Measurements from ENCODE around the gene TNFAIP6. TPM values are rescaled to one million over a fixed set of nuclear protein-coding genes. Genes with fewer than 3 reads are reported as not detected.

The TNFAIP6 gene
- total RNA-seq, 1 experiment from 2014 or later: not detected

DNA sequence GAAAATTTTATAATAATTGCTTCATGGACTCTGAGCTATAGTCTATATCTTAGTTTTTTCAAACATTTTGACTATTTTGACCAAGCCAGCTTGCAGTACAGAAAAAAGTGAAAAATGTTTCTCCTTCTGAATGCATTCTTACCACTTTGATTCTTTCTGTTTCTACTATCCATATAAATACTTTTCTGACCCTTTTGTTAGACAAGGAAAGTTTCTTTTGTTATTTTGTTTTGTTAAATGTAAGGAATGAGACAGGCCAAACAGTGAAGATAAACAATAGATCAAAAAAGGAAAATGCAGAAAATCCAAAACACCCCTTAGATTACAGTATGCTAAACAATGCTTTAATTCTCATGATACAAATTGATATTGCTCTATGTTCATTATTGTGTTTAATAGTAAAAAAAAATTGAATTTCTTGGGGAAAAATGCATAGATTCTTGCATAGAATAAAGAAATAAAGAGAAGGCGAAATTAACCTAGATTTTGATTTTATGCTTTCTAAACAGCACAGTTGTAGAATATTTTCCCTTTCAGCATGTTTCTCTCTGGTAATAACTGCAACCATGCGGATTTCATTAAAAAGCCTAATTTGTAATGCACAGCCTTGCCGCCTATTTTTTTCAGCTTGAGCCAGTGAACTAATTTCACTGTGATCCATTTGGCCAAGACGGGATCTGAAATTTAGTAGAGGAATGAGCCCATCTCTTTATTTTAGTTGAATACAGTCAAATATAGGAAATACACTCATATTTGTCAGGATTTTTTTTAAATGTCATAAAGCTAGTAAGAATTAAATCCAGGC is 976 bp downstream of the TNFAIP6 start:
- in situ Hi-C loops (cut with HindIII; ENCODE audit: low sequenced_read_pairs): no loop called here
- no peak for DNase-seq (ENCODE audit: low spot score)

- in situ Hi-C loops (cut with HindIII; ENCODE audit: low sequenced_read_pairs): no loop called here
- DNase-seq (ENCODE audit: low spot score): no peak
Observed at GRCh38 chr2:151359768-151360461, 2.5 kb downstream of the TNFAIP6 start.

GRCh38 chr2:151361674-151362370 is 4.4 kb downstream of the TNFAIP6 start:
- DNase-seq (ENCODE audit: low spot score): no peak

DNA sequence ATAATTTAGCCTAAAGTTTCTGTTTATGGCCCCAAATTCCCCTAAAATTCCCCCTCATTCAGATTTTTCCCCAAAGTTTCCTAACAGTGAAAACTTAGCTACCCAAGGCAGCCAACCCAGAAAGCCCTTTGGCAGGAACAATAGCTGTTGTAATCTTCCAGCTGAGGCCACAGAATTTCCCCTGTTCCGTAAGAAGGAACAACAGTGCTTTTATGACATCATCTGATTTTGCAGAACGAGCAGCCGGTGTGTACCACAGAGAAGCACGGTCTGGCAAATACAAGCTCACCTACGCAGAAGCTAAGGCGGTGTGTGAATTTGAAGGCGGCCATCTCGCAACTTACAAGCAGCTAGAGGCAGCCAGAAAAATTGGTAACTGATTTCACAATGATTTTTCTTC is 6.3 kb downstream of the TNFAIP6 start:
- in situ Hi-C loops (cut with HindIII; ENCODE audit: low sequenced_read_pairs): no loop called here
- DNase-seq (ENCODE audit: low spot score): no peak

More at GRCh38 chr2:151361674-151362370, 4.4 kb downstream of the TNFAIP6 start:
- in situ Hi-C loops (cut with HindIII; ENCODE audit: low sequenced_read_pairs): no loop called here

- in situ Hi-C loops (cut with HindIII; ENCODE audit: low sequenced_read_pairs): no loop called here
- no peak for DNase-seq (ENCODE audit: low spot score)
Observed at GRCh38 chr2:151367571-151367970, 10.2 kb downstream of the TNFAIP6 start.

DNA sequence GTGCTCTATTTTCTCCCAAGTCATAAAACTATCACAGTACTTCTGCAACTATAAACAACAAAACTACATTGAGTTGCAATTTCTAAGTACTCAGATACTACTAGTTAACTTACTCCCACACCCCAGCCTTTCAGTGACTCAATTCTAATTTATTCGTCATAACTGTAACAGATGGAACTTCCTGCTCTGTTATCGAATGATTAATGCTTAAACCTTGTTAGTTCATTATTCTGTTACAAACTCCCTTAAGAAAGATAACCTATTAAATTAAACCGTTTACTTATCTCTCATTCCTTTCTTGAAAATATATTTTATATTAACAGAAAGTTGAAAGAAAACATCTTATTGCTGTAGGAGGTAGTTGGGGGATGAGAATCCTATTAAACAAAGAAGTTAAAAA is 17.0 kb downstream of the TNFAIP6 start:
- no peak for DNase-seq (ENCODE audit: low spot score)

GRCh38 chr2:151379169-151379568 is 21.8 kb downstream of the TNFAIP6 start:
- in situ Hi-C loops (cut with HindIII; ENCODE audit: low sequenced_read_pairs): no loop called here
- no peak for DNase-seq (ENCODE audit: low spot score)

More for the DNA sequence above, 17.0 kb downstream of the TNFAIP6 start:
- in situ Hi-C loops (cut with HindIII; ENCODE audit: low sequenced_read_pairs): no loop called here

- in situ Hi-C loops (cut with HindIII; ENCODE audit: low sequenced_read_pairs): no loop called here
- no peak for DNase-seq (ENCODE audit: low spot score)
Observed at GRCh38 chr2:151380580-151381235, 23.3 kb downstream of the TNFAIP6 start.

- DNase-seq (ENCODE audit: low spot score): no peak
- in situ Hi-C loops (cut with HindIII; ENCODE audit: low sequenced_read_pairs): no loop called here
Observed at GRCh38 chr2:151381266-151381665, 23.9 kb downstream of the TNFAIP6 start.

DNA sequence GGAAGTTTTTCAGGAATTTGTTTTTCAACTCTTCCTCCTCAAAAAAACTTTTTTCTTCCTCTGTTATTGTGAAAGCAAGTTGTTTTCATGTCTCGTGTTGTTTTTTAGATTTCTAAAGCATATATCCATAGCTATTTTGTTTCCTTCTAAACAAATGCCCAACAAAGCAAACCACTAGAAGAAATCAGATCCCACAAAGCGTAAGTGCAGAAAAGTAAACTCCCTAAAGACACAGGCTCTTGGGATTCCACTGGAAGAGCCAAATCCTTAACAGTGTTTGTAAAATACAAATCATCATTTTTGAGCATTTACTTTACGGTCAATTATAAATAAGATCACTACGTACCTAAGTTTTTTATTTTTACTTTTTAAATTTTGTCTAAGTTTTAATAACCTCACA is 30.6 kb downstream of the TNFAIP6 start:
- in situ Hi-C loops (cut with HindIII; ENCODE audit: low sequenced_read_pairs): no loop called here
- DNase-seq (ENCODE audit: low spot score): no peak

- DNase-seq (ENCODE audit: low spot score): no peak
- in situ Hi-C loops (cut with HindIII; ENCODE audit: low sequenced_read_pairs): no loop called here
Observed at GRCh38 chr2:151391436-151391835, 34.0 kb downstream of the TNFAIP6 start.

- in situ Hi-C loops (cut with HindIII; ENCODE audit: low sequenced_read_pairs): no loop called here
- no peak for DNase-seq (ENCODE audit: low spot score)
Observed at GRCh38 chr2:151394509-151394908, 37.1 kb downstream of the TNFAIP6 start.

DNA sequence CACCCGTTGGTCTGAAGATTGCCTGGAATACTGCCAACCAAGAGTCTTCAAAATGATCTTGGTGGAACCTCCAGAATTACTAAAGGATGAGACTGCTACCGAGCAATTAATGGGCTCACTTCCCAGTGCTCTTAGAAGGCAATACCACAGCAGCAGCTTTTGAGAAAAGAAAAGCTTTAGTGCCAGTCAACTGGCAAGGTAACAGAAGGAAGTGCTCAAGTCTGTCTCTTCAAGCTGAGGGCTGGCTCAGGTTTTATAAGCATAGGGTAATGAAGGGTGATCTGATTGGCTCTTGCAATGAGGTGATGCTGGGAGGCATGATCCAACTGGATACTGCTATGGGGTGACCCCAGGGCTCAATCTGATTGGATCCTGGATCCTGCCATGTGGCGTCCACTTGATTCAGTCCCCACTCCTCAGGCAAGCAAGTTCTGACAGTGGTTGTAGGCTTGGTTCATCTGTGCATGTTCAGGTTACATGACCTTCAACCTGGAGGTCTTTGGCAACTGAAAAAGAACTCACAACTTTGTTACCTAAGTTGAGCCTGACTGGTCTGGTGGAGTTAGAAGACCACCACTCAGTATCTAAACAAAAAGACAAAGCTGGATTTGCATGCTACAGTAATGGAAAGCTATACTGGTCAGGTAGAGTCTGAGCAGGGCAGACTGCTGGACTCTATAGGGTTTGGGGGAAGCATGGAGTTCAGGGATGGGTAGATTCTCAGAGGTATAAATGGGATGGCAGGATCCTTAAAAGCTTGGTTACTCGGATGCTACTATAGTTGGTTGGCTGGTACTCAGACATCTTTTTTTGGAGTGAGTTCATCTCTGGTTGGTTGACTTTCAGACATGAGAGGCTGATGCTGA is 38.4 kb downstream of the TNFAIP6 start:
- no peak for DNase-seq (ENCODE audit: low spot score)
- in situ Hi-C loops (cut with HindIII; ENCODE audit: low sequenced_read_pairs): no loop called here

DNA sequence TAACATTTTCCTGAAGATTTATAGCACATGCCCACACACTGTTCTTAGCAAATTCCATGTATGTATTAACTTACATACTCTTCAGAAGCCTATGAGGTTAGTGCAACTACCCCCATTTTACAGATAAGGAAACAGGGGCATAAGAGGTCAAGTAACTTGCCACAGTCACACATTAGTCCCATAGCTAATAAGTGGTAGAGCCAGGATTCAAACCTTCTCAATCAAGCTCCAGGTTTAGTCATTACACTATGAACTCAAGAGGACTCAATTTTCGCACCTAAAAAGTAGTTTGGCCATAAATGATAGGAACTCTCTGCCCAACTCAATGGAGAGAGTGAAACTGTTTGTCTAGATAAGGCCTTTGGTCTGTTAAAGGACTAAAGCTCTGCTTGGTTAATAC is 42.6 kb downstream of the TNFAIP6 start:
- no peak for DNase-seq (ENCODE audit: low spot score)
- in situ Hi-C loops (cut with HindIII; ENCODE audit: low sequenced_read_pairs): no loop called here

GRCh38 chr2:151401149-151401548 is 43.8 kb downstream of the TNFAIP6 start:
- in situ Hi-C loops (cut with HindIII; ENCODE audit: low sequenced_read_pairs): no loop called here
- DNase-seq (ENCODE audit: low spot score): no peak

DNA sequence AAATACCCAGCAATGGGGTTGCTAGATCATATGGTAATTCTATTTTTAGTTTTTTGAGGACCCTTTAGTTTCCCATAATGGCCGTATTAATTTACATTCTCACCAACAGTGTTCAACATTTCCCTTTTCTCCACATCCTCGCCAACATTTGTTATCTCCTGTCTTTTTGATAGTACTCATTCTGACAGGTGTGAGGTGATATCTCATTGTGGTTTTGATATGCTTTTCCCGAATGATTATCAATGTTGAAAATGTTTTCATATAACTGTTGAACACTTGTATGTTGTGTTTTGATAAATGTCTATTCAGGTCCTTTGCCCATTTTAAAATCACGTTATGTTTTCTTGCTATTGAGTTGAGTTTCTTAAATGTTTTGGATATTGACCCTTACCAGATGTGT is 46.5 kb downstream of the TNFAIP6 start:
- in situ Hi-C loops (cut with HindIII; ENCODE audit: low sequenced_read_pairs): no loop called here
- DNase-seq (ENCODE audit: low spot score): no peak

GRCh38 chr2:151405376-151405775 is 48.0 kb downstream of the TNFAIP6 start:
- in situ Hi-C loops (cut with HindIII; ENCODE audit: low sequenced_read_pairs): no loop called here
- no peak for DNase-seq (ENCODE audit: low spot score)

DNA sequence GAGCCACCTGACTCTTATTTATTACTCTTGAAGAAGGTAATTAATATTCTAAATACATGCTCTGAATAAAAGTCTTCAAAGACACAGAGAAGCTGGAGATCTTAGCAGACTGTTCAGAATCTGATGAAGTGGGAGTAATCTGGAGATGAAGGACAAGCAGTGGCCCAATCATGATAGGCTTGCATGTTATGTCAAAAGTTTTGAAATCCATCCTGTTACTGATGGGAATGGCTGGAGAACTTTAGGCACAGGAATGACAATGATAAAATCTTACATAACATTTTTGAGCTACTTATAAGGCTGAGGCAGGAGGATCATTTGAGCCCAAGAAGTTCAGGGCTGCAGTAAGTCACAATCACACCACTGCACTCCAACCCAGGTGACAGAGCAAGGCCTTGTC is 49.9 kb downstream of the TNFAIP6 start:
- in situ Hi-C loops (cut with HindIII; ENCODE audit: low sequenced_read_pairs): no loop called here
- DNase-seq (ENCODE audit: low spot score): no peak
